Lower lobe of right lung (tissue), 2 donors: ENCODE measurements around the gene MAPK4. TPM values are rescaled to one million over a fixed set of nuclear protein-coding genes. Genes with fewer than 3 reads are reported as not detected.
A peak's percentile ranks its signal among the peaks of the same experiment; 100 is the strongest.

Experiments used
- ATAC-seq, 2 donors: fragments of 200-7000 bp; cut with Tn5 transposase; one replicate each; pipeline ENCODE4 v1.9.1; 2020 to 2022; ENCODE audit warnings: mild to moderate bottlenecking in 2 of 2, moderate library complexity in 2 of 2
- DNase-seq: peaks from one replicate; pipeline ENCODE4 v3.0.0-alpha.2; 2020
- H3K27ac ChIP-seq: fragments of 200-600 bp; one replicate; pipeline ENCODE4 v1.8.0; 2022
- H3K27me3 ChIP-seq: fragments of 200-600 bp; one replicate; pipeline ENCODE4 v1.8.0; 2022; ENCODE audit warnings: low read depth
- H3K36me3 ChIP-seq: fragments of 200-600 bp; one replicate; pipeline ENCODE4 v1.8.0; 2022; ENCODE audit warnings: mild to moderate bottlenecking
- H3K4me1 ChIP-seq: fragments of 200-600 bp; one replicate; pipeline ENCODE4 v1.8.0; 2022
- H3K4me3 ChIP-seq: fragments of 200-600 bp; one replicate; pipeline ENCODE4 v1.8.0; 2022; ENCODE audit warnings: mild to moderate bottlenecking
- H3K9me3 ChIP-seq: fragments of 200-600 bp; one replicate; pipeline ENCODE4 v1.8.0; 2022
- intact Hi-C: fragments of 100-400 bp; cut with DNase I; formaldehyde crosslinking; loops from one replicate; pipeline ENCODE4 v1.11.0; 2022
- total RNA-seq: library from RNA; stranded (reverse); fragmentation: NEBNext Ultra II Directional; extraction: Animal tissue kit (Norgen Biotek cat#: 25700); gene quantifications from one replicate; pipeline ENCODE4 v1.2.1, GENCODE V29; 2021
- TF ChIP-seq, protein P1 (sequence below): fragments of 200-600 bp; IDR thresholded peaks from one replicate; pipeline ENCODE4 v1.8.0; 2022; ENCODE audit warnings: antibody characterized with exemption, mild to moderate bottlenecking
- donor health status: DM: no; HTN: yes; CAD: no; lungs with severe emphysema.

MAPK4 gene
- total RNA-seq, 1 donor from 2014 or later: 2.9 TPM

DNA sequence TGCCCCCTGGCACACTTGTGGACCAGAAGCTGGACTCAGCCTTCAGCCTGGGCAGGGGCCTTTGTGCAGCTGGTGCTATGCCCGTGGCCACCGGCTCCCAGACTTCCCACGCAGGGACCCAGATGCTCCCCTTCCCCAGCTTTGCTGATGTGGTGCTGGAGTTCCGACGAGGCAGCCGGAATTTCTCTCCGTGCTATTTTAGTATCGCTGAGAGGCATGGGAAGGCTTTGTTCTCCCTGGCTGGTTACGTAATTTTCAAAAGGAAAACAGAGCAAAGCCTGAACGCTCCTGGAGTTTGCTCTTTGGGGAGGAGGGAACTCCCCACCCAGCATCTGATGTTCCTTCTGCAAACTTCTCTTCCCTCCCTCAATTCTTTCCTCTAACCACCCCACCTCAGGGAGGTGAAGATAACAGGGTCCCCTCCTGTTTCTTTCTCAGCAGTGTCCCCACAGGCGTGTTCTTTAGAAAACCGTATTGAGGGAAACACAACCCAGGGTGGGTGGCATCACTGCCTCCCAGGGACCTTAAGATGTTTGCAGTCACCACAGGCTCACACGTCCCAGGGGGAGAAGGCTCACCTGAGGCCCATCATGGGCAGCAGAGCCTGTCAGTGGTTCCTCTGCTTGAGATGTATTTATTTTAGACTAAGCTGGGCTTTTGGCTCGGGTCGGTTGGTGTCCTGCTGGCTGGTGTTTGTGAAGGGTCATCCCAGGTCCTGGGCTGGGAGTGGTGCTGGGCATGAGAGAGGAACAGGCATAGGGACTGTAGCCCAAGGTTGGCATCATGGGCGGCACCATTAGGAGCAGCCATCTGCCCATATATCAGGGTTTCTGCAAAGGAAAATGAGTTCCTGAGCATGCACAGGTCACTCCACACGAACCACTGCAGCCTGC is 95.0 kb downstream of the MAPK4 start:
- intact Hi-C loops: no loop called here
- H3K9me3 ChIP-seq: no peaks in the 10 kb centered on the region
- H3K4me3 ChIP-seq: no peak overlapping the region
- no peaks in the 10 kb centered on the region for H3K4me1 ChIP-seq
- DNase-seq (no peak), ATAC-seq (peak; percentile 6 to 49)
- TF ChIP-seq, protein P1, sequence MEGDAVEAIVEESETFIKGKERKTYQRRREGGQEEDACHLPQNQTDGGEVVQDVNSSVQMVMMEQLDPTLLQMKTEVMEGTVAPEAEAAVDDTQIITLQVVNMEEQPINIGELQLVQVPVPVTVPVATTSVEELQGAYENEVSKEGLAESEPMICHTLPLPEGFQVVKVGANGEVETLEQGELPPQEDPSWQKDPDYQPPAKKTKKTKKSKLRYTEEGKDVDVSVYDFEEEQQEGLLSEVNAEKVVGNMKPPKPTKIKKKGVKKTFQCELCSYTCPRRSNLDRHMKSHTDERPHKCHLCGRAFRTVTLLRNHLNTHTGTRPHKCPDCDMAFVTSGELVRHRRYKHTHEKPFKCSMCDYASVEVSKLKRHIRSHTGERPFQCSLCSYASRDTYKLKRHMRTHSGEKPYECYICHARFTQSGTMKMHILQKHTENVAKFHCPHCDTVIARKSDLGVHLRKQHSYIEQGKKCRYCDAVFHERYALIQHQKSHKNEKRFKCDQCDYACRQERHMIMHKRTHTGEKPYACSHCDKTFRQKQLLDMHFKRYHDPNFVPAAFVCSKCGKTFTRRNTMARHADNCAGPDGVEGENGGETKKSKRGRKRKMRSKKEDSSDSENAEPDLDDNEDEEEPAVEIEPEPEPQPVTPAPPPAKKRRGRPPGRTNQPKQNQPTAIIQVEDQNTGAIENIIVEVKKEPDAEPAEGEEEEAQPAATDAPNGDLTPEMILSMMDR: no peak
- no peaks in the 10 kb centered on the region for H3K36me3 ChIP-seq
- H3K27ac ChIP-seq: no peak overlapping the region
- no peaks in the 10 kb centered on the region for H3K27me3 ChIP-seq

DNA sequence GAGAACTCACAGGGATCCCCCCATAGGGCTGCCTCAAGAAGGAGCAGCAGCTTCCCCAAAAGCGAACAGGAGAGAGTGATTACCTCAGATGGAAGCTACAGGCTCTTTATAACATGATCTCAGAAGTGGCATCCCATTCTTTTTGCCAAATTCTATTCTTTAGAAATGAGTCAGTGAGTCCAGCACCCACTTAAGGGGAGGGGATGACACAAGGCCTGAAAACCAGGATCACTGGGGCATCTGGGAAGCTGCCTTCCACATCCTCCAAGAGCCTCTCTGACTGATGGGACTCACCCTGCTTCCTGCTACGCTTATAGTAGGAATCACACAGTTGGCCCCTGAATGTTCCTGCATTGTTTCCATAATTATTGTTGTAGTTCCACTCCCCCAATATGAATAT is 96.5 kb downstream of the MAPK4 start:
- Histone ChIP-seq H3K27ac (no peak overlapping the region), H3K36me3 (no peaks in the 10 kb centered on the region), H3K4me1 (no peaks in the 10 kb centered on the region), H3K4me3 (no peak overlapping the region), H3K9me3 (no peaks in the 10 kb centered on the region), H3K27me3 (no peaks in the 10 kb centered on the region)
- TF ChIP-seq, protein P1: no peak
- DNase-seq: no peak
- intact Hi-C loops: no loop called here
- no peak for ATAC-seq

DNA sequence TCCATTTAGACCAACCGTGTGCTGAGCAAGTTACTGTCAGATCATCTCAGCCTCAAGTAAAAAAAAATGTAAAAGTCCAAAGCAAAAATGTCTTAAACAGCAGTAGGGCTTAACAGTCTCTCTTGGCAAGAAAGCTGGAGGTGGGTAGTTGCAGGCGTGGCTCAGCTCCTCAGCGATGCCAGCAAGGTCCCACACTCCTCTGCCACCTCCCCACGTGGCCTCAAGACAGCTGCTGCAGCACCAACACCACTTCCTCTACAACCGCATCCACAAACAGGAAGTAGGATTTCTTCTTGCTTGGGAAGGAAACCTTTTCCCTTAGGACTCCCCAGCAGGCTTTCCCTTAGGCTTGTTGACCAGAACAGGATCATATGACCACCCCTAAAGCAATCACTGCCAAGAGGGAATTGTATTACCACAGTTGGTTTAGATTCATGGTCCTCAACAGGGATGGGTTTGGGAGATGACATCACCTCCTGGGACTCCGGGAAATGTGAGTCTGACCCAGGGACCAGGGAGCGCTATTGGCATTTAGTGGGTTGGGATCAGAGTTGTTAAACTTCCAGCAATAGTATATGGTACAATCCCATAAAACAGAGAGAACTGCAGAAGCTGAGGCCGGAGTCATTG is 97.1 kb downstream of the MAPK4 start:
- no peak overlapping the region for H3K27ac ChIP-seq
- no peak for ATAC-seq
- intact Hi-C loops: no loop called here

DNA sequence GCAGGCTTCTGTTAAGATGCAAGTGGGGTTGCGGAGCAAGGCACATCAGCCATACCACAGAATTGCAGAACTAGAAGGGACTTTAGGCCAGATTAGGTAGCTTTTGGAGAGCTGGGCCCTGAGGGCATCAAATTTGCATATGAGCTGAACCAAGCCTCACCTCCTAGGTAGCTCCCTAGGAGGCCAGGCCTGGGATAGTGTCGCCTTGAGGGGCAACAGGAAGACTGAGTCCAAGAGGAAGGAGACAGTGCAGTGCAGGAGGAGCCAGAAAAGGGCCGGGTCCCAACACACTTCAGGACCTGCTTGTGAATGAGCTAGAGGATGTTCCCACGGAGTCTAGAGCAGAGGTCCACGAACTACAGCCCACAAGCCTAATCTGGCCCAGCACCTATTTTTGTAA is 98.7 kb downstream of the MAPK4 start:
- no peaks in the 10 kb centered on the region for H3K9me3 ChIP-seq
- no peaks in the 10 kb centered on the region for H3K27me3 ChIP-seq
- DNase-seq (no peak), ATAC-seq (no peak)
- no peak overlapping the region for H3K4me3 ChIP-seq
- no peaks in the 10 kb centered on the region for H3K4me1 ChIP-seq
- TF ChIP-seq, protein P1: no peak
- H3K27ac ChIP-seq: no peak overlapping the region
- intact Hi-C loops: no loop called here
- no peaks in the 10 kb centered on the region for H3K36me3 ChIP-seq

More for the DNA sequence above, 97.1 kb downstream of the MAPK4 start:
- DNase-seq: no peak
- TF ChIP-seq, protein P1: no peak
- Histone ChIP-seq H3K4me3 (no peak overlapping the region), H3K27me3 (no peaks in the 10 kb centered on the region), H3K36me3 (no peaks in the 10 kb centered on the region), H3K9me3 (no peaks in the 10 kb centered on the region), H3K4me1 (no peaks in the 10 kb centered on the region)

DNA sequence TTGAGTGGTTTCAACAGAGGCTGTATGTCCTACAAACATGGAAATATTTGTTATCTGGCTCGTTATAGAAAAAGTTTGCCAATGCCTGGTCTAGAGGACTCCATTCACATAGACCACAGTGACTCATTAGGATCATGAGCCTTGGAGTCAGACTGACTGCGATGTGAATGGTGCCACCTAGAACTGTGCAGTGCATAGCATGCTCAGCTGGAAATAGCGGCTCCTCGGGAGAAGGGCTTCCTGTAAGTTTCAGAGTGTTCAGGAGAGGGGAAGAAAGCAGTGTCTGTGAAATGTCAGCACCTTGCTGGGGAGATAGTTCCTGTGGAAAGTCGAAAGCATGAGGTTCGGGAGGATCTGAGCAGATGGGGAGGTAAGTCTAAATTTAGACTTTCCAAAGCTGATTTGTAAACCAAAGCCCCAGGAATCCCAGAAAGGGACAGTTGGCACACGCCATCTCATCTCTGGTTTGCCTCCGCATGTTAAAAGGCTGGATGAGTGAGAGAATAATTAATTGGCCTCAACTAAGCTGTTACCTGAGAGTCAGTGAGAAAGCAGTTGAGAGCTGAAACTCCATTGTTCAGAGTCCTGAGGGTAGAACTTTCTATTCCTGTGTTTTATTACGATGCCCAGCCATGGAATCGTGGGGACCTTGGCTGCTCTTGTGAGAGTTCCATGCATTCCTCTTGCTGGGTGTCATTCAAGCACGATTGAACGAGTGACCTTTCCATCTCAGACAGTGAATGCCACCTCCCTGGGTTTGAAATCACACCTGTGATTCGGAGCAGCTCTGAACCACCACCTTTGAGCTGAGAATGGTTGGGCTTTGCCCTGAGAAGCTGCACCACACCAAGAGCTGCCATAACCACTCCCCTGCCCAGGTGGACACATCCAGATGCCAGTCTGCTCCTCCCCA is 99.5 kb downstream of the MAPK4 start:
- Histone ChIP-seq H3K4me1 (no peaks in the 10 kb centered on the region), H3K9me3 (no peaks in the 10 kb centered on the region), H3K4me3 (no peak overlapping the region), H3K27me3 (no peaks in the 10 kb centered on the region), H3K36me3 (no peaks in the 10 kb centered on the region), H3K27ac (no peak overlapping the region)
- TF ChIP-seq, protein P1: no peak
- no peak for DNase-seq
- intact Hi-C loops: no loop called here
- peak in 1 of 2 donors; percentile 54 for ATAC-seq
